ENCODE results near the gene ACYP1. TPM values are rescaled to one million over a fixed set of nuclear protein-coding genes. Genes with fewer than 3 reads are reported as not detected.

Gene ACYP1
- total RNA-seq, 1 donor from 2014 or later = 17.3 TPM

- Mint-ChIP-seq H3K4me3 (no peak overlapping the region), H3K27me3 (ENCODE audit: low read depth) (no peaks in the 10 kb centered on the region), H3K27ac (no peak overlapping the region), H3K9me3 (no peaks in the 10 kb centered on the region), H3K4me1 (peaks cover 9% of the 10 kb centered on the region), H3K36me3 (peaks cover 26% of the 10 kb centered on the region)
- DNase-seq (ENCODE audit: low spot score in 2 of 2, unreplicated experiment in 2 of 2) = no peak
- no peak for TF ChIP-seq CTCF (IDR thresholded peaks at IDR 0.05; ENCODE audit: unreplicated experiment)
Observed at GRCh38 chr14:75042035-75042434, 21.8 kb downstream of the ACYP1 start.

DNA sequence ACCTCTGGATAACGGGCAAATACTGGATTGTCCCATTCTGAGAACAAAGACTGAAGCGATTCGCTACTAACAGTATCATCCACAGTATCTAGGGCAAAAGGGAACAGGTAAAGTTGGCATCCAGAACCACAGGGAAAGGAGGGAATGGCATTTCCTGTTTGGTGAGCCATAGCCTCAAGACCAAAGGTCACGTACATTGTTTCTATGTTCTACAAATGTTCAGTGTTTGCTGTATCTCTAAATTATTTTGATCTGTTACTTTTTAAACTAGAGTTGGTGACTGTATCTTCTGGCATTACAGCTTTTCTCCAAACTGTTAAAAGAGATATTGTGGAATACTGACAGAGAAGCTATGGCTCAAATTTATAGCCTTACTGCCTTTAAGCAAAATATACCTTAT is 22.2 kb downstream of the ACYP1 start:
- Mint-ChIP-seq H3K36me3 (peaks cover 29% of the 10 kb centered on the region), H3K9me3 (no peaks in the 10 kb centered on the region), H3K4me1 (peaks cover 9% of the 10 kb centered on the region), H3K27ac (no peak overlapping the region), H3K4me3 (no peak overlapping the region), H3K27me3 (ENCODE audit: low read depth) (no peaks in the 10 kb centered on the region)
- no peak for TF ChIP-seq CTCF (IDR thresholded peaks at IDR 0.05; ENCODE audit: unreplicated experiment)
- DNase-seq (ENCODE audit: low spot score in 2 of 2, unreplicated experiment in 2 of 2) = no peak

- no peak for TF ChIP-seq CTCF (IDR thresholded peaks at IDR 0.05; ENCODE audit: unreplicated experiment)
- Mint-ChIP-seq H3K9me3 (no peaks in the 10 kb centered on the region), H3K4me3 (no peak overlapping the region), H3K36me3 (peaks cover 27% of the 10 kb centered on the region), H3K27me3 (ENCODE audit: low read depth) (no peaks in the 10 kb centered on the region), H3K4me1 (peaks cover 8% of the 10 kb centered on the region), H3K27ac (no peak overlapping the region)
- DNase-seq (ENCODE audit: low spot score in 2 of 2, unreplicated experiment in 2 of 2) = no peak
Observed at GRCh38 chr14:75040959-75041358, 22.9 kb downstream of the ACYP1 start.

DNA sequence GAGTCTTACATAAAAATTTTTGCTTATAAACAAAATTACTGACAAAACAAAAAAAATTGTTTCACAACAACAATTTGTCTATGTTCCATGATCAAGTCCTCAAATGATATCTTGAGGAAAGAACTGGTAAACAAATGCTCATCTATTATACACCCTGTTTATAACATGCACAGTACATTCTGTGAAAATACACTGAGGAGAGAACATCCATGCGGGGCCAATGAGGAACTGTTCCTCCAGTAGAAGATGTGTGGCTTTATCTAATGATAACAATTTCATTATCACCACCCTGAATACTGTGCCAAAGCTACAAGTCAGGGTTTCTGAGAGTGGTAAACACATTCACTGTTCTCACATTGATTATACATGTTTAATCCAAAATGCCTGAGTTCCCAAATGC is 23.3 kb downstream of the ACYP1 start:
- peaks cover 8% of the 10 kb centered on the region for H3K4me1 Mint-ChIP-seq
- H3K36me3 Mint-ChIP-seq = peaks cover 29% of the 10 kb centered on the region
- TF ChIP-seq CTCF (IDR thresholded peaks at IDR 0.05; ENCODE audit: unreplicated experiment) = no peak
- H3K9me3 Mint-ChIP-seq = no peaks in the 10 kb centered on the region
- no peak for DNase-seq (ENCODE audit: low spot score in 2 of 2, unreplicated experiment in 2 of 2)
- H3K4me3 Mint-ChIP-seq = no peak overlapping the region
- H3K27me3 Mint-ChIP-seq (ENCODE audit: low read depth) = no peaks in the 10 kb centered on the region
- H3K27ac Mint-ChIP-seq = no peak overlapping the region

DNA sequence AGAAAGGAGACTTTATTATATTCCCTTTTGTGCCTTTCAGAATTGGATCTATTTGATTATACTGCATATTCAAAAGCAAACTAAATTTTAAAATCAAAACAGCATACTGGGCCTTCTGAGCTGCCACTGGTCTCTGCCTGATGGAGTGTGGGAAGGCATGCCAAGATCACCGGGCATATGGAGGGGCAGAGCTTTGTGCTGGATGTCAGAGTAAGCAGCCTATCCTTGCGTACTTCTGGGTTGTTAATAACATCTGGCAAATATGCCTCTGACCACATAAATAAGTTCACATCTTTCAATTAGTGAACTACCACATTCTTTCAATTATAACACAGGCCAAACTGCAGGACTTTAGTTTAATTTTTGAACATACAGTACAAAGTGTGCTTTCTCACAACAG is 30.9 kb downstream of the ACYP1 start:
- H3K27me3 Mint-ChIP-seq (ENCODE audit: low read depth) = no peaks in the 10 kb centered on the region
- H3K4me1 Mint-ChIP-seq = no peaks in the 10 kb centered on the region
- peaks cover 40% of the 10 kb centered on the region for H3K36me3 Mint-ChIP-seq
- no peak overlapping the region for H3K27ac Mint-ChIP-seq
- TF ChIP-seq CTCF (IDR thresholded peaks at IDR 0.05; ENCODE audit: unreplicated experiment) = no peak
- H3K9me3 Mint-ChIP-seq = no peaks in the 10 kb centered on the region
- no peak for DNase-seq (ENCODE audit: low spot score in 2 of 2, unreplicated experiment in 2 of 2)
- H3K4me3 Mint-ChIP-seq = no peak overlapping the region

DNA sequence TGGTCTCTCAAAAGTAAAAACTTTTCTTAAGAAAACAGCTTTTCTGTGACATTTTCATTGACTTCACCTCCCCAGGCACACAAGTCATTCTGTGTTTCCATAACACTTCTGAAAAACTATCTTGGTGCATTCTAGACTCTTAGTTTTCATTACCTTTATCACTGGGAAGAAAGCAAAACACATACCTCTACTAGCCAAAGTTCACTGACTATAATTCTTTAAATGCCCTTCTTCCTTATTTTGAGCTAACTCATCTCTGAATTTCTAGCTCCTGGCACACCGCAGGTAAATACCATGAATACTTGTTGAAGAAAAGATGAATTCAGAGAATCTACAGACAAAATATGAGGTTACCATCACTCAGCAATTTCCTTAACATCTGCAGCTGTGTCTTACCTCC is 33.7 kb downstream of the ACYP1 start:
- no peak overlapping the region for H3K27ac Mint-ChIP-seq
- no peak for DNase-seq (ENCODE audit: low spot score in 2 of 2, unreplicated experiment in 2 of 2)
- peaks cover 32% of the 10 kb centered on the region for H3K36me3 Mint-ChIP-seq
- no peak overlapping the region for H3K4me3 Mint-ChIP-seq
- H3K9me3 Mint-ChIP-seq = no peaks in the 10 kb centered on the region
- no peaks in the 10 kb centered on the region for H3K4me1 Mint-ChIP-seq
- no peak for TF ChIP-seq CTCF (IDR thresholded peaks at IDR 0.05; ENCODE audit: unreplicated experiment)
- no peaks in the 10 kb centered on the region for H3K27me3 Mint-ChIP-seq (ENCODE audit: low read depth)
